ENCODE data around the gene MADD.
"Not testable (repeated sequence)": the region's sequence is repeated elsewhere in the genome, so short reads cannot be mapped to it uniquely, and the experiment has no call there.

The MADD gene

GRCh38 chr11:47274495-47275235 lies 4.7 kb downstream of the MADD start:
- no peak for DNase-seq (ENCODE audit: low read depth)

GRCh38 chr11:47276923-47277322 lies 7.0 kb downstream of the MADD start:
- no peak for DNase-seq (ENCODE audit: low read depth)

- no peak for DNase-seq (ENCODE audit: low read depth)
Observed at GRCh38 chr11:47278058-47278457, 8.1 kb downstream of the MADD start.

GRCh38 chr11:47278769-47279168 lies 8.8 kb downstream of the MADD start:
- no peak for DNase-seq (ENCODE audit: low read depth)

- DNase-seq (ENCODE audit: low read depth): no peak
Observed at GRCh38 chr11:47280099-47280498, 10.2 kb downstream of the MADD start.

- DNase-seq (ENCODE audit: low read depth): no peak
Observed at GRCh38 chr11:47280860-47281259, 10.9 kb downstream of the MADD start.

- no peak for DNase-seq (ENCODE audit: low read depth)
Observed at GRCh38 chr11:47282462-47282861, 12.5 kb downstream of the MADD start.

- DNase-seq (ENCODE audit: low read depth): no peak
Observed at GRCh38 chr11:47284151-47284550, 14.2 kb downstream of the MADD start.

- DNase-seq (ENCODE audit: low read depth): no peak
Observed at GRCh38 chr11:47285969-47286770, 16.2 kb downstream of the MADD start.

- no peak for DNase-seq (ENCODE audit: low read depth)
Observed at GRCh38 chr11:47288066-47288465, 18.1 kb downstream of the MADD start.

- no peak for DNase-seq (ENCODE audit: low read depth)
Observed at GRCh38 chr11:47289856-47290255, 19.9 kb downstream of the MADD start.

GRCh38 chr11:47295385-47295784 lies 25.5 kb downstream of the MADD start:
- DNase-seq (ENCODE audit: low read depth): no peak

- no peak for DNase-seq (ENCODE audit: low read depth)
Observed at GRCh38 chr11:47296045-47296444, 26.1 kb downstream of the MADD start.

GRCh38 chr11:47299078-47299477 lies 29.1 kb downstream of the MADD start:
- no peak for DNase-seq (ENCODE audit: low read depth)

- no peak for DNase-seq (ENCODE audit: low read depth)
Observed at GRCh38 chr11:47302853-47303252, 32.9 kb downstream of the MADD start.

GRCh38 chr11:47305734-47306483 lies 36.0 kb downstream of the MADD start:
- DNase-seq (ENCODE audit: low read depth): no peak

- no peak for DNase-seq (ENCODE audit: low read depth)
Observed at GRCh38 chr11:47306484-47306844, 36.5 kb downstream of the MADD start.

- DNase-seq (ENCODE audit: low read depth): no peak
Observed at GRCh38 chr11:47308050-47308823, 38.3 kb downstream of the MADD start.

- no peak for DNase-seq (ENCODE audit: low read depth)
Observed at GRCh38 chr11:47314992-47315391, 45.1 kb downstream of the MADD start.

- DNase-seq (ENCODE audit: low read depth): not testable (repeated sequence)
Observed at GRCh38 chr11:47316501-47316900, 46.6 kb downstream of the MADD start.

- DNase-seq (ENCODE audit: low read depth): no peak
Observed at GRCh38 chr11:47317064-47317828, 47.3 kb downstream of the MADD start.
